Measurements from ENCODE around the gene DNAJB2.
A peak's percentile ranks its signal among the peaks of the same experiment; 100 is the strongest.

The DNAJB2 gene

DNA sequence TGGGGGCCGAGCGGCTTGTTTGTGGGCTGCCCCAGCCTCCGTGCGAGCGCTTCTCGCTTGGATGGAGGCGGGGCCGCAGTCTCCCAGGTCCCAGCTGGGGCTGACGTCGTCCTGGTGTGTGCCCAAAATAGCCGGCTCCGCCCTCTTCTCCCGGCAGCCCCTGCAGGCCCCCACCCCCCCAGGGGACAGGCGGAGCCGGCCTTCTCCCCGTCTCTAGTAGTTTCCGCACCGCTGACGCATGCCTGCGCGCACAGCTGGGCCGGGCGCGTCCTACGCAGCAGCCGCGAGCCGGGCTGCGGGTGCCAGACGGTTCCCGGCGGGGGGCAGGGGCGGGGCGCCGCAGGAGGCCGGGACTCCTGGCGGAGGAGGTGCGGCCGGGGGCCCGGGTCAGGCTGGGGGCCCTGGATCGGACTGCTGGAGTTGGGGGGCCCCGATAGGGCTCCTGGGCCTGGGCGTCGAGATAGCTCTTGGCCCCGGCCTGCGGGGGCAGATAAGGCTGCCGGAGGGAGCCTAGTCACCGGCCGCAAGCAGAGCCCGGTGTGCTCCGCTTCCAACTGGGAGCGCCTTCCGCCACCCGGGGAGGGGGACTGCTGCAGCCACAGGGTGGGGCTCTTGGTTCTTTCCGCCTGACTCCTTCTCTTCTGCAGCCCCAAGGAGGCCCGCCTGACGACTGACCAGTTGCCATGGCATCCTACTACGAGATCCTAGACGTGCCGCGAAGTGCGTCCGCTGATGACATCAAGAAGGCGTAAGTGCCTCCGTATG, at the start of gene DNAJB2:
Gene DNAJB2, plus strand, starts transcription at position 216 of the 765 bp plus-strand sequence. Its CDS starts 468 bp downstream, at position 684.
- TF ChIP-seq CTCF (IDR thresholded peaks at IDR 0.05; ENCODE audit: insufficient read depth, low read depth, low read length, missing control alignments): no peak
- H3K4me3 ChIP-seq (ENCODE audit: low read length): peak within 1 kb of the TSS; percentile 68
- DNase-seq (ENCODE audit: low read depth): peak; percentile 100

DNA sequence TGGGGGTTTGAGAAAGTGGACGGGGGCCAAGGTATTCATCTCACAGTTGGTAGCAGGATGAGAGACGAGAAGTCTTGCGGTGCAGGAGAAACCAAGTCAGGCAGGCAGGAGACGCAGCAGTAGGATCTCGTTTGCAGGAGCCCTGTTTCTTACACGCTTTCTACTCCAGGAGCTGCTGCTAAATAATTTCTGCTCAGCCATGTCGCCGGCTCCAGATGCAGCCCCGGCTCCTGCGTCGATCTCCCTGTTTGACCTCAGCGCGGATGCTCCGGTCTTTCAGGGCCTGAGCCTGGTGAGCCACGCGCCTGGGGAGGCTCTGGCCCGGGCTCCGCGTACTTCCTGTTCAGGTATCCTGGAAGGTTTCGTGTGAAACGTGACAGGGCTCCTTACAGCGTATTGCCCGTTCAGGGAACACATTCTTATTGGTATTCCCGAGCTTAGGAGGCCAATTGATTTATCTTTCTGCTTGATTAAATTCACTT, 49.1 kb upstream of the DNAJB2 start:
- peak overlapping the region; percentile 98 for H3K4me3 ChIP-seq (ENCODE audit: low read length)
- peak; percentile 75 for DNase-seq (ENCODE audit: low read depth)
- no peak for TF ChIP-seq CTCF (IDR thresholded peaks at IDR 0.05; ENCODE audit: insufficient read depth, low read depth, low read length, missing control alignments)

- DNase-seq (ENCODE audit: low read depth): no peak
- no peak for TF ChIP-seq CTCF (IDR thresholded peaks at IDR 0.05; ENCODE audit: insufficient read depth, low read depth, low read length, missing control alignments)
- no peak overlapping the region for H3K4me3 ChIP-seq (ENCODE audit: low read length)
Measured at GRCh38 chr2:219234331-219234730, 44.8 kb upstream of the DNAJB2 start.

- no peak for DNase-seq (ENCODE audit: low read depth)
- no peak overlapping the region for H3K4me3 ChIP-seq (ENCODE audit: low read length)
- TF ChIP-seq CTCF (IDR thresholded peaks at IDR 0.05; ENCODE audit: insufficient read depth, low read depth, low read length, missing control alignments): no peak
Measured at GRCh38 chr2:219243291-219243761, 35.8 kb upstream of the DNAJB2 start.

GRCh38 chr2:219244789-219245147, 34.4 kb upstream of the DNAJB2 start:
- DNase-seq (ENCODE audit: low read depth): no peak
- peak overlapping the region; percentile 62 for H3K4me3 ChIP-seq (ENCODE audit: low read length)
- no peak for TF ChIP-seq CTCF (IDR thresholded peaks at IDR 0.05; ENCODE audit: insufficient read depth, low read depth, low read length, missing control alignments)

DNA sequence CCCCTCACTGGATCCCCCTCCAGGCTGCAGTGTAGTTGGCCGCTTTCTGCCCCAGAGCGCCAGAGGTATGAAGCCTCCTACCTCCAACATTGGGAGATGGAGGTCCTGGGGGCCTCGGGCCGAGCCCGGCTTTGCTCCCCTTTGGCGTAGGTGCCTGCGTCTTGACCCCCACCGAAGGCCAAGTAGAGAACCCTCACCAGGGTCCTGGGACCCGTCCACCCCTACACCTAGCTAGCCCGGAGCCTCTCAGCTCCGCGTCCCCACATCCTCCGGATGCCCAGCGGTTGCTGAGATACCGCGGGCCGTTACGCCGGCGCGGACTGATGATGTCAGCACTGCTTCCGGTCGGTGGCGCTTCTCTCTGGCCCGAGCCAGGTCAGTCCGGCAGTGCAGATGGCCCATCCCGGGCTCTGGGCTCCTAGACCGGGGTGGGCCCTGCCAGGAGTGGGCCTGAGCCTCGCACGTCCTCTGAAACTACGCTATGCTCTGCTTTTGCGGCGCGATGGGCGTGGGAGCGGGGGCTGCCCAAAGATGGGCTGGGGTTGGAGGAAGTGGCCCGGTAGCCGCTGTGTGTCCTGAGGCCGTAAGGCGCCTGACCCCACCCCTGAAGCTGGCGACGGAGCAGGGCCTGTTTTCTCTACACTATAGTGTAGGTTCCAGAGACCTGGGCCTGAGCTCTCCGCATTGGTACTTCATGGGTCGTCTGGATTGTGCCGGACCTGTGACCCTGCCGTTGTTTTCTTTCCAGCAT, 33.8 kb upstream of the DNAJB2 start, which contains the start of the genes GLB1L and STK16:
Gene GLB1L, minus strand, starts transcription at position 297 of the 751 bp plus-strand sequence. CDS start 1,871 bp downstream, outside the sequence.
Gene STK16, plus strand, starts transcription at position 332 of the 751 bp plus-strand sequence. CDS start 521 bp downstream, outside the sequence.
- peak within 1 kb of the TSS; percentile 62 for H3K4me3 ChIP-seq (ENCODE audit: low read length)
- TF ChIP-seq CTCF (IDR thresholded peaks at IDR 0.05; ENCODE audit: insufficient read depth, low read depth, low read length, missing control alignments): no peak
- DNase-seq (ENCODE audit: low read depth): peak; percentile 90

All from epithelial cell of esophagus (primary cell).